Keratinocyte (primary cell): Measurements from ENCODE around the gene DHFR.

ENCODE experiments used
- CTCF ChIP-seq, 3 experiments: IDR thresholded peaks in 1 of 3; conservative IDR thresholded peaks in 1 of 3; optimal IDR thresholded peaks in 1 of 3; 2 replicates in 2 of 3; 3 replicates in 1 of 3; pipeline versions ENCODE3 to v1.5.1; 2011; ENCODE audit warnings: low read length in 3 of 3, mild to moderate bottlenecking in 3 of 3, moderate library complexity in 2 of 3, control low read depth in 1 of 3, inconsistent platforms in 1 of 3; ENCODE audit not compliant: insufficient read depth in 2 of 3; ENCODE audit errors: extremely low read depth in 1 of 3
- EZH2 ChIP-seq: IDR thresholded peaks from one replicate; pipeline ENCODE4 v1.6.1; 2012; ENCODE audit warnings: inconsistent platforms, mild to moderate bottlenecking, low read length, moderate library complexity

GRCh38 chr5:80676706-80677105, 21.9 kb upstream of the DHFR start:
- no peak for TF ChIP-seq EZH2
- TF ChIP-seq CTCF (optimal IDR thresholded peaks at IDR 0.05 in 1 of 3, IDR thresholded peaks at IDR 0.05 in 1 of 3, conservative IDR thresholded peaks at IDR 0.05 in 1 of 3; ENCODE audit: extremely low read depth in 1 of 3, insufficient read depth in 2 of 3, low read length in 3 of 3) = no peak
